ENCODE data around the gene IPCEF1. TPM values are rescaled to one million over a fixed set of nuclear protein-coding genes. Genes with fewer than 3 reads are reported as not detected.
A peak's percentile ranks its signal among the peaks of the same experiment; 100 is the strongest.

The IPCEF1 gene
- total and polyA plus RNA-seq, 2 donors (not counting 3 experiments of a cell fraction or from before 2014, with no cell fraction given): 0.01 to 0.51 TPM

- dilution Hi-C loops (cut with MboI; ENCODE audit: extremely low pct_ligation_motif_present, low sequenced_read_pairs): no loop called here
- no peaks in the 10 kb centered on the region for H3K36me3 ChIP-seq (ENCODE audit: control insufficient read depth in 2 of 2, extremely low read depth in 1 of 2, insufficient read depth in 2 of 2, low read length in 2 of 2)
- no peaks in the 10 kb centered on the region for H3K9me3 ChIP-seq (replicated peaks; ENCODE audit: control insufficient read depth, insufficient read depth, low read length)
- H2AFZ ChIP-seq (ENCODE audit: low read depth, low read length): no peak overlapping the region
- no peak for TF ChIP-seq GATA2 (IDR thresholded peaks at IDR 0.05; ENCODE audit: insufficient read depth, insufficient read length, low read depth, low read length)
- TF ChIP-seq JUN (IDR thresholded peaks at IDR 0.05; ENCODE audit: borderline replicate concordance, insufficient read depth, insufficient read length, low read depth): no peak
- TF ChIP-seq POLR2AphosphoS5 (IDR thresholded peaks at IDR 0.05; ENCODE audit: insufficient read depth, low read depth, low read length): no peak
- no peak for TF ChIP-seq MAX (IDR thresholded peaks at IDR 0.05; ENCODE audit: insufficient read depth, insufficient read length)
- no peak for TF ChIP-seq CTCF (IDR thresholded peaks at IDR 0.05; ENCODE audit: extremely low read depth in 1 of 2, insufficient read depth in 1 of 2, low read depth in 1 of 2, low read length in 2 of 2)
- TF ChIP-seq FOS (IDR thresholded peaks at IDR 0.05; ENCODE audit: borderline replicate concordance, insufficient read depth, low read length): no peak
- TF ChIP-seq EZH2 (IDR thresholded peaks at IDR 0.05; ENCODE audit: borderline replicate concordance, low read depth, low read length, severe bottlenecking): no peak
- no peak for TF ChIP-seq POLR2A (IDR thresholded peaks at IDR 0.05; ENCODE audit: low read depth, low read length)
- H3K4me3 ChIP-seq (replicated peaks in 1 of 3; ENCODE audit: insufficient read depth in 1 of 3, low read depth in 1 of 3, low read length in 3 of 3): no peak overlapping the region
- intact Hi-C loops (cut with micrococcal nuclease): loop anchor here (2.0 kb wide), 2 partner anchors 15 to 53 kb away; no protein-coding TSS in a partner anchor
- H3K4me1 ChIP-seq (ENCODE audit: control insufficient read depth, extremely low read depth, insufficient read depth, low read length): peaks cover 13% of the 10 kb centered on the region
- H3K9me1 ChIP-seq (replicated peaks; ENCODE audit: control insufficient read depth, extremely low read depth, insufficient read depth, low read length): no peaks in the 10 kb centered on the region
- ChIA-PET CTCF (interaction anchor here (1.2 kb wide), 1 partner anchor 25 kb away, joined by 5 read pairs; no protein-coding TSS in a partner anchor), POLR2A (interaction anchor here (0.6 kb wide), 1 partner anchor 435 kb away, joined by 3 read pairs; no protein-coding TSS in a partner anchor)
- no peaks in the 10 kb centered on the region for H4K20me1 ChIP-seq (replicated peaks; ENCODE audit: control insufficient read depth, extremely low read depth, insufficient read depth, low read length)
- no TSS peak for BruUV-seq (replicated peaks)
- H3K9ac ChIP-seq (replicated peaks; ENCODE audit: extremely low read depth, insufficient read depth, low read length): no peak overlapping the region
- H3K27ac ChIP-seq (ENCODE audit: insufficient read depth, low read depth, low read length): no peak overlapping the region
- H3K79me2 ChIP-seq (ENCODE audit: control insufficient read depth, insufficient read depth, low read length): no peaks in the 10 kb centered on the region
- DNase-seq (ENCODE audit: low read depth, low spot score): no peak
- H3K4me2 ChIP-seq (ENCODE audit: insufficient read depth, low read length): no peak overlapping the region
- H3K27me3 ChIP-seq (ENCODE audit: control insufficient read depth in 2 of 2, insufficient read depth in 2 of 2, low read length in 2 of 2): no peaks in the 10 kb centered on the region
- peak; percentile 31 for FAIRE-seq
Measured at GRCh38 chr6:154301839-154302752, 54.5 kb downstream of the IPCEF1 start.
